Naive B cell (primary cell): ENCODE data around the gene SERPINA5. TPM values are rescaled to one million over a fixed set of nuclear protein-coding genes. Genes with fewer than 3 reads are reported as not detected.

ENCODE experiments used
- ATAC-seq, 2 donors: fragments of 150-1000 bp; cut with Tn5 transposase; 2 replicates each; pipeline ENCODE4 v1.10.0; 2021; ENCODE audit warnings: low read depth in 2 of 2, mild to moderate bottlenecking in 2 of 2, moderate library complexity in 2 of 2
- DNase-seq: peaks from one replicate; pipeline ENCODE4 v3.0.0; 2022
- H3K27ac Mint-ChIP-seq, 6 donors: one replicate each; pipeline ENCODE4 v1.8.0; 2020 to 2022; ENCODE audit warnings: mild to moderate bottlenecking in 6 of 6, mixed read lengths in 6 of 6, moderate library complexity in 5 of 6, inconsistent platforms in 2 of 6
- H3K27me3 Mint-ChIP-seq, 3 donors: one replicate each; pipeline ENCODE4 v1.8.0; 2021 to 2022; ENCODE audit warnings: mixed read lengths in 3 of 3, mild to moderate bottlenecking in 1 of 3
- H3K36me3 Mint-ChIP-seq, 2 donors: one replicate each; pipeline ENCODE4 v1.8.0; 2020 to 2022; ENCODE audit warnings: mixed read lengths in 2 of 2, inconsistent platforms in 1 of 2, mild to moderate bottlenecking in 1 of 2
- H3K4me1 Mint-ChIP-seq, 3 donors: one replicate each; pipeline ENCODE4 v1.8.0; 2020 to 2022; ENCODE audit warnings: mixed read lengths in 3 of 3, inconsistent platforms in 1 of 3, mild to moderate bottlenecking in 1 of 3, moderate library complexity in 1 of 3
- H3K4me3 Mint-ChIP-seq, 8 donors: one replicate each; pipeline ENCODE4 v1.8.0; 2020 to 2022; ENCODE audit warnings: mild to moderate bottlenecking in 8 of 8, mixed read lengths in 8 of 8, moderate library complexity in 8 of 8, inconsistent platforms in 2 of 8
- H3K9me3 Mint-ChIP-seq, 7 donors: one replicate each; pipeline ENCODE4 v1.8.0; 2020 to 2022; ENCODE audit warnings: mixed read lengths in 7 of 7, mild to moderate bottlenecking in 5 of 7, inconsistent platforms in 2 of 7, moderate library complexity in 1 of 7
- polyA plus RNA-seq, 6 donors: library from polyadenylated mRNA; unstranded; fragments of 300-500 nt; fragmentation: Illumina TruSeq; gene quantifications; one replicate each; pipeline ENCODE4 v1.2.3, GENCODE V29; 2021; ENCODE audit warnings: low read depth in 6 of 6

SERPINA5 gene
- polyA plus RNA-seq, 6 donors from 2014 or later: not detected

DNA sequence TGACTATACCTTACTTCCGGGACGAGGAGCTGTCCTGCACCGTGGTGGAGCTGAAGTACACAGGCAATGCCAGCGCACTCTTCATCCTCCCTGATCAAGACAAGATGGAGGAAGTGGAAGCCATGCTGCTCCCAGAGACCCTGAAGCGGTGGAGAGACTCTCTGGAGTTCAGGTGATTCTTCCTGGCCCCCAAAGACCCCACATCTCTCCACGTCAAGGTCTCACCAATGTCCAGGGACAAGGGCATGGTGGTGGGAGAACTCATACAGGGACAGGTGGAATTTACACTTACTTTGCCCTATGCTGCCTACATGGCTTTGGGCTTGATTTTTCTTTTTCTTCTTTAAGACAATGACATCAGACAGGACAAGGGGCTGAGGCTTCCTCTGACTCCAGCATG is 38.1 kb downstream of the SERPINA5 start:
- Mint-ChIP-seq H3K4me3 (no peak overlapping the region), H3K36me3 (peaks cover 0 to 24% of the 10 kb centered on the region in 2 donors), H3K4me1 (no peaks in the 10 kb centered on the region), H3K27ac (no peak overlapping the region), H3K27me3 (peaks cover 0 to 11% (median 4%) of the 10 kb centered on the region in 3 donors), H3K9me3 (peaks cover 10 to 35% (median 23%) of the 10 kb centered on the region in 7 donors)
- no peak for ATAC-seq
- DNase-seq: no peak

DNA sequence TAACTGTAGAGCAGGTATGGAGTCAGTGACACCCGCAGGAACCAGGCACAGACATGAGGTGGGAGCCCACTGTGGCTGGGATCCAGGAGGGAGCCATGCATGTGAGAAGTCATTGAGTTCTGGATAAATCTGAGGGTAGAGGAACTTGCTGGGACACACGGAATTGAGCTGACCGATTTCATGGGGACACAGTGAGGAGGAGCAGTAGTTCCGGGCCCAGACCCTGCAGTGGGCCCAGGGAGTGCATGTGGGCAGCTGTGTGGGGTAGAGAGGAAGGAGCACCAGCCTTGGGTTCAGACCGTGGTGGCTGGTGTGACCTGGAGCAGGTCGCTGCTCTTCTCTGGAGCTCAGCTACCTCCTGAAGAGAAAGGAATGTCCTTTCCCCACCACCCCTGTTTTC is 39.4 kb downstream of the SERPINA5 start:
- no peak for ATAC-seq
- peaks cover 0 to 24% of the 10 kb centered on the region in 2 donors for H3K36me3 Mint-ChIP-seq

DNA sequence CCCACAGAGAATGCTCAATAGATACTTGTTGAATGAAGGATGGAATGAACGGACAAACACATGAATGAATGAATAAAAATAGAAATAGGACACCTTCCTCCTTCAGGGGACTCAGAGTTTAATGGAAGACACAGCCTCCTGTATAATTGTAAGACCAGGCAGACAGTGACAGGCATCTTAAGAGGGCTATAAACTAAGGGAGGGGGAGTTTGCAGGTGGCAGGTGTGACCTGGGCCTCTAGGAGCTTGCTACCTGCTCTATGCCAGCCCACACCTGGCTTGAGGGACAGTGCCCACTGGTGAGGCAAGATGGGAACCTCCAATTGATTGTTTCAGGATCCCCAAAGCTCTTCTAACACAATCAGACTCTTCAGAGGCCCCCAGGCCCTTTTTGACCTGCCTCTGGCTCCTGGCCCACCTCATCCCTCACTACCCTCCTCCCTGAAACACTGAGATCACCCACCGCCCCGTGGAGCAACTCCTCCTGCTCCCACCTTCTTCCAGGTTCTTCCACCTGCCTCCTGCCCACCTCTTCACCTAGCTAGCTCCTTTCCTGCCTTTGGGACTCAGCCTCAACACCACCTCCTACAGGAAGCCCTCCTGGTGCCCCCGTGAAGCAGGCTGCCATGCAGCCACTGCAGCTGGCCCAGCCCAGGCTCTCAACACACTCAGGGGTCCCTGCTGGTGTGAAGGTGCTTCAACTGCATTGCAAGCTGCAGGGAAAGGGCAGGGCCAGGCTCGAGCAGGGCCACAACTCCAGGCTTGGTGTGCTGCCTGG is 40.3 kb downstream of the SERPINA5 start:
- no peak for DNase-seq
- peaks cover 10 to 32% (median 22%) of the 10 kb centered on the region in 7 donors for H3K9me3 Mint-ChIP-seq
- peaks cover 0 to 11% (median 4%) of the 10 kb centered on the region in 3 donors for H3K27me3 Mint-ChIP-seq
- H3K27ac Mint-ChIP-seq: no peak overlapping the region
- no peaks in the 10 kb centered on the region for H3K4me1 Mint-ChIP-seq
- H3K4me3 Mint-ChIP-seq: no peak overlapping the region
- ATAC-seq: no peak
- H3K36me3 Mint-ChIP-seq: peaks cover 0 to 24% of the 10 kb centered on the region in 2 donors

More for the DNA sequence above, 39.4 kb downstream of the SERPINA5 start:
- DNase-seq: no peak
- H3K9me3 Mint-ChIP-seq: peaks cover 10 to 35% (median 23%) of the 10 kb centered on the region in 7 donors
- no peak overlapping the region for H3K27ac Mint-ChIP-seq
- H3K4me3 Mint-ChIP-seq: no peak overlapping the region
- peaks cover 0 to 11% (median 4%) of the 10 kb centered on the region in 3 donors for H3K27me3 Mint-ChIP-seq
- no peaks in the 10 kb centered on the region for H3K4me1 Mint-ChIP-seq

DNA sequence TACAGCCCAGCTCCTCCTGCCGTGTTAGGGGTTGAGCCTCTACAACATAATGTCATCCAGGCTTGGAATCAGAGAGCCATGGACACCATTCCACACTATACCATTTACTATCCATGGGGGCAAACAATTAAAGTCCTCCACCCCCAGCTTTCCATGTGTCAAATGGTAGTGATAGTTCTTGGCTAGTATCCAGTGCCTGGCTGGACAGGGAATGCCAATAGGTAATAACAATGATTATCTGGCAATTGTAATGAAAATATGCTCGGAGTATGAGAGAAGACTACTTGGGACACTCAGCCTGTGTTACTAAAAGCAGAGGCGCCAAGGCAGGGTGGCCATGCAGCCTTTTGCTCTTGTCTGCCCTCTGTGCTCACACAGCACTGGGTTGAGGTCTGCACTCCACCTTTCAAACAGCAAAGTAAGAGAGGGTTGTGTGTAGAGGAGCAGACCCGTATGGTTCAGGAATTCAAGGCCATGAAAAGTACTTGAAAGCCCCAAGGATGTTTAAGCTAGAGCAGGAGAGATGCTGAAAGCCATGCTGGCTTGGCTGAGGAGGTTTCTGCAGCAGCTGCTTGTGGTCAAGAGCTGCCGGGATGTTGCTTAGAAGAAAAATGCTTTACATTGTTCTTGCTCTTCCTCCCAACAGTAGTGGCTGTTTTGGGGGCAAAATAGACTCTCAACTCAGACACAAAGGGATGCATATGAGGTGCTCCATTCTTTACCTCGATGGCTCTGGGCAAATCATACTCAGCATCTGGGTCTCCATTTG is 41.6 kb downstream of the SERPINA5 start:
- H3K9me3 Mint-ChIP-seq: peaks cover 8 to 20% (median 14%) of the 10 kb centered on the region in 7 donors
- no peak for ATAC-seq
- H3K4me3 Mint-ChIP-seq: no peak overlapping the region
- DNase-seq: no peak
- no peaks in the 10 kb centered on the region for H3K4me1 Mint-ChIP-seq
- H3K36me3 Mint-ChIP-seq: peaks cover 0 to 24% of the 10 kb centered on the region in 2 donors
- H3K27ac Mint-ChIP-seq: no peak overlapping the region
- peaks cover 0 to 16% (median 4%) of the 10 kb centered on the region in 3 donors for H3K27me3 Mint-ChIP-seq

DNA sequence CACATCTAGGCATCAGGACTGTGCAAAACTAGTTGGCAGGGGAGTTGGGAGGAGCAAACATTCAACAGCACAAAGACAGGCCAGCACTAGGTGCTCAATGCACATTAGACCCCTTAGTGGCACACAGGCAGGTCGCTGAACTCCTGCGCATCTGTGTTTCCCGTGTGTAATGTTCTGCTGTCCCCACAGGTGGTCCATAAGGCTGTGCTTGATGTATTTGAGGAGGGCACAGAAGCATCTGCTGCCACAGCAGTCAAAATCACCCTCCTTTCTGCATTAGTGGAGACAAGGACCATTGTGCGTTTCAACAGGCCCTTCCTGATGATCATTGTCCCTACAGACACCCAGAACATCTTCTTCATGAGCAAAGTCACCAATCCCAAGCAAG is 42.2 kb downstream of the SERPINA5 start:
- peaks cover 8 to 18% (median 14%) of the 10 kb centered on the region in 7 donors for H3K9me3 Mint-ChIP-seq
- no peaks in the 10 kb centered on the region for H3K4me1 Mint-ChIP-seq
- H3K36me3 Mint-ChIP-seq: peaks cover 0 to 21% of the 10 kb centered on the region in 2 donors
- peaks cover 0 to 16% (median 4%) of the 10 kb centered on the region in 3 donors for H3K27me3 Mint-ChIP-seq
- H3K27ac Mint-ChIP-seq: no peak overlapping the region
- no peak for DNase-seq
- no peak overlapping the region for H3K4me3 Mint-ChIP-seq
- ATAC-seq: no peak

DNA sequence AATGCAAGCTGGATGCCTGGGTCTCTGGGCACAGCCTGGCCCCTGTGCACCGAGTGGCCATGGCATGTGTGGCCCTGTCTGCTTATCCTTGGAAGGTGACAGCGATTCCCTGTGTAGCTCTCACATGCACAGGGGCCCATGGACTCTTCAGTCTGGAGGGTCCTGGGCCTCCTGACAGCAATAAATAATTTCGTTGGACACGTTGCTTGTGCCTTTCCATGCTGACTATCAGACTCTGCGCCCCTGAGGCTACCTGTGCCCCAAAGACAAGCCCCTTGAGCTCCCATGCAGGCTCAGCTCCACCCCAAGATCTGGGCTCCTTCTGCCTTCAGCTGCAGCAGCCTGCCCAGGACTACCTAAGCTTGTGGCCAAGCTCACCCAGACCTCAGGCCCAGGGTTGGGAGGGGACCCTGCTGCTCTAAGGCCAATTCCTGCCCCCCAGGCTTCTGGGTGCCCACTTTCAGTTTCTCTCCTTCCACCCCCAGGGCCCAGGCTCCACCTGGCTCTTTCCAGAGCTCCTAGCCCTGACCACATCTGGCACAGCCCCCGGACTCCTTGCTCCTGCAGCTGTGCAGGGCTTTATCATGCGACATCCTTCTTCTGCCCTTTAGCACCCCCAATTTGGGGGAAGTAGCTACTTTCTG is 42.8 kb downstream of the SERPINA5 start:
- H3K4me1 Mint-ChIP-seq: no peaks in the 10 kb centered on the region
- H3K27ac Mint-ChIP-seq: no peak overlapping the region
- peaks cover 0 to 15% of the 10 kb centered on the region in 2 donors for H3K36me3 Mint-ChIP-seq
- DNase-seq: no peak
- ATAC-seq: no peak
- peaks cover 1 to 20% (median 4%) of the 10 kb centered on the region in 3 donors for H3K27me3 Mint-ChIP-seq
- H3K4me3 Mint-ChIP-seq: no peak overlapping the region
- peaks cover 3 to 15% (median 9%) of the 10 kb centered on the region in 7 donors for H3K9me3 Mint-ChIP-seq

DNA sequence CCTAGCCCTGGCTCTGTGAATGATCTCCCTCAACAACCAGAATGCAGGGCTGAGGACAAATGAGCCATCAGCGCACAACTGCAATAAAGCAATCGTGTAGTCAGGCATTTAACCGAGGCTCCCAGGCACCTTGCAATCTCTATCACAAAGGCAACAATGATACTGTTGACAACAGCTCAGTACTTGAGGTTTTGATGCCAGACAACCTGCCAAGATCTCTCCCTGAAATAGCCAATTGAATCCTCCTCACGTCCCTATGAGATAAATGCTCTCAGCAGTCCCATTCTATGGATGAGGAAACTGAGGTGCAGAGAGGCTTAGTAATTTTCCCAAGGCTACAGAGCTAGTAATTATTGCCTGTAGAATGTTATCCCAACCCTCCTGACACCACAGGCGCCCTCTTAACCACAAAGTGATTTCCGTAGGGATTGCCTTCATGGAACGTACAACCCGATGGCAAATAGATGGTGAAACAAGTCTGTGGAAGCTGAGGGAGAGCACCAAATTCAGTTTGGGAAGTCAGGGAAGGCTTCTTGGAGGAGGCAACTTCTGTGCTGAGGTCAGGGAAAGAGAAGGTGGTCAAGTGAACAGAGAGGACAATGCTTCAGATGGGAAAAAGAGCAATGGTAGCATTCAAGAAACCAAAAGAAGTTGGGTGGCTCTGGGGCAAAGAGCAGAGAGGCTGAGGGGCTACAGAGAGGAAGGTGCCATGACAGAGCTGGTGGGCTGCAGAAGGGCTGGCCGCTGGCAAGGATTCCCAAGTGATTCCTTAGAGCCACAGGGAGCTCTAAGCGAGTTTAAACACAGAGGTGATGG is 43.5 kb downstream of the SERPINA5 start:
- Mint-ChIP-seq H3K4me1 (no peaks in the 10 kb centered on the region), H3K9me3 (peaks cover 0 to 14% (median 2%) of the 10 kb centered on the region in 7 donors), H3K27me3 (peaks cover 4 to 23% (median 6%) of the 10 kb centered on the region in 3 donors), H3K27ac (no peak overlapping the region), H3K4me3 (no peak overlapping the region), H3K36me3 (peaks cover 0 to 8% of the 10 kb centered on the region in 2 donors)
- DNase-seq (no peak), ATAC-seq (no peak)

DNA sequence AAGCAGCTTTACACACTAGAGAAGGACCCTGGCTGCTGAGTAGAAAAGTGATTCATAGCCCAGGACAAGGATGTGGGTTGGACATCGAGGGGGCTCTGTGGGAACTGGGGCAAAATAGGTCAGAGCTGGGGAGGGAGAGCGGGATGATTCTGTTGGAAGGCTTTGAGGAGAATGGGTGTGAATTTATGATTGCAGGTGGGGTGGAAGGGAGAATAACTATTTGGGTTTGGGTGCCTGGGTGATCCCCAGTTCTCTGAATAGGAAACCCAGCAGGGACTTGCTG is 44.1 kb downstream of the SERPINA5 start:
- no peak for DNase-seq
- H3K27me3 Mint-ChIP-seq: peaks cover 0 to 17% (median 6%) of the 10 kb centered on the region in 3 donors

DNA sequence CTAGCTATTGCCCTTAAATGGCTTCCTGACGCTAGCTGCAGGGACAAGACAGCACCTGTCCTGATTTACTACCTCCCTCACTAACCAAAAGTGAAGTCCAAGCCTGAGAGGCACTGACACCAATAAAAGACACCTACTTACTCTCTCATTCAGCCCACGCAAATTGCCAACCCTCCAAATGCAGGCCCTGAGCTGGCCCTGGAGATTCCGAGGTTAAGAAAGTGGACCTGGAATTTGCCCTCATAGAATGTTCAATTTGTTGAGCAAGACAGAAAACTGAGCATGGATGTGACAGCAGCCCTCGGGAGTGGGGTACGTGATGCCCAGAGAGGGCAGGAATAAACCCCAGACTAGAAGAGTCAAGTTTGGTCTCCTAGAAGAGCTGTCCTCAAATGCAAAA is 47.4 kb downstream of the SERPINA5 start:
- Mint-ChIP-seq H3K27me3 (peaks cover 0 to 14% (median 6%) of the 10 kb centered on the region in 3 donors), H3K9me3 (peaks cover 0 to 9% (median 0%) of the 10 kb centered on the region in 7 donors), H3K27ac (no peak overlapping the region), H3K36me3 (no peaks in the 10 kb centered on the region), H3K4me1 (no peaks in the 10 kb centered on the region), H3K4me3 (no peak overlapping the region)
- no peak for DNase-seq
- no peak for ATAC-seq

More for the DNA sequence above, 44.1 kb downstream of the SERPINA5 start:
- Mint-ChIP-seq H3K4me1 (no peaks in the 10 kb centered on the region), H3K9me3 (peaks cover 0 to 9% (median under 1%) of the 10 kb centered on the region in 7 donors), H3K4me3 (no peak overlapping the region), H3K36me3 (peaks cover 0 to 3% of the 10 kb centered on the region in 2 donors), H3K27ac (no peak overlapping the region)
- no peak for ATAC-seq

DNA sequence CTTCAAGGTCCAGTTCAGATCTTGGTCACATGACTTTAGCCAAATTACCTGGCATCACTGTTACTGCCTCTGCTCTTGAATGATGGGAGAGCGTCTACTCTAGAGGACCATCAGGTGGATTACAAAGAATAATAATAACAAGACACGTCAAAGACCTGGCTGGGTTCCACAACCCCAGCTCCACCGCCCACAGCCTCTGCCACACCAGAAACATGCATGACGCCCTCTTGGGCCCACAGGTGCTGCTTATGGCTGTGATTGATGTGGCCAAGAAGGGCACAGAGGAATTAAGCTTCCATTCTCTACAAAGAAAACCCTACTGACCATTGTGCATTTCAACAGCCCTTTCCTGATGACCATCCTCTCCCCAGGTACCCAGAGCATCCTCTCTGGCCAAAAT is 49.2 kb downstream of the SERPINA5 start:
- no peak overlapping the region for H3K4me3 Mint-ChIP-seq
- peaks cover 5 to 14% (median 6%) of the 10 kb centered on the region in 3 donors for H3K27me3 Mint-ChIP-seq

DNA sequence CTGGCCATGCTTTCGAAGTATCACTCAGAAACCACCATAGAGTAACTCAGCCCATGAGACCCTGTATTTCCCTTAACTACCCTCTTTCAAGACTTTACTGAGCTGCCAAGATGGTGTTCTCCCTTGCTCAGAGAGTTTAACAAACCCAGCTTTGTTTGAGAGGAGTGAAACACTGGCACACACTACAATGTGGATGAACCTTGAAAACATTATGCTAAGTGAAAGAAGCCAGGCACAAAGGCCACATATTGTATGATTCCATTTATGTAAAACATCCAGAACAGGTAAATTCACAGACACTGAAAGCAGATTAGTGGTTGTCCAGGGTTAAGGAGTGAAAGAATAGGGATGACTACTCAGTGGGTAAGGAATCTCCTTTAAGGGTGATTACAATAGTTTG is 49.8 kb downstream of the SERPINA5 start:
- ATAC-seq (no peak), DNase-seq (no peak)
- Mint-ChIP-seq H3K27ac (no peak overlapping the region), H3K4me1 (no peaks in the 10 kb centered on the region), H3K4me3 (no peak overlapping the region), H3K9me3 (peaks cover 0 to 9% (median 0%) of the 10 kb centered on the region in 7 donors), H3K27me3 (peaks cover 5 to 14% (median 6%) of the 10 kb centered on the region in 3 donors), H3K36me3 (no peaks in the 10 kb centered on the region)

More for the DNA sequence above, 49.2 kb downstream of the SERPINA5 start:
- Mint-ChIP-seq H3K9me3 (peaks cover 0 to 9% (median 0%) of the 10 kb centered on the region in 7 donors), H3K36me3 (no peaks in the 10 kb centered on the region), H3K4me1 (no peaks in the 10 kb centered on the region), H3K27ac (no peak overlapping the region)
- ATAC-seq: no peak
- DNase-seq: no peak

DNA sequence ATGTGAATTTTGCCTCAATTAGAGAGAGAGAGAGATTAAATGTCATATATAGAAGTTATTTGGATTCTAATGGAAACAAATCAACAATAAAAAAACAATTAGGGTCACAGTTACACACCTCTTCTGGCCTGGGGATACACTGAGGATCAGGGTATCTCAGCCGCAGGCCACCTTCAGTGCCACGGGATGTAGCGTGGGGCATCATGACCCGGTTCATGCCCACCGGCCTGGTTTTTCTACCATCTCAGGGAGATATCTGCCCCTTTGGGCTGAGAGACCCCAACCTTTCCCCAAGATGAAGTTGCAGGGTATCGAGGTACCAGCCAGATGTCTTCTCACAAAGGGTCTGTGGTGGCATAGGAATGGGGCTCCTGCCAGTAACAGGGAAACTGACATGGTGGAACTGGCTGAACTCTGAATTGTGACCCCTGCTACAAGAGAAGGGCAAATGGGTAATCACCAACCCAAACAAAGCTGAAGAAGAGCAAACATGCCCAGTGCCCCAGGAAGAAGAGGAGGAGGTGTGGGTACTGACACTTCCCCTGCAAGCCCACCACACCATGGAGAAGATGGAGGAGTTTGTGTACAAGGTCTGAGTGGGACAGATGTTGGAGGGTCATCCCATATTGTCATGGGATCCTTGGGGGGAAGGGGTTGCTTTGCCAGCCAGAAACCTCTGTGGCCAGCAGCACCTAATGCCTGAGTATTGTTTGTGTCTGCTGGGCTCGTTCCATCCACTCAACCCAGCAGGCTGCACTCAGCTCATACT is 50.5 kb downstream of the SERPINA5 start:
- H3K36me3 Mint-ChIP-seq: no peaks in the 10 kb centered on the region

More for the DNA sequence above, 50.5 kb downstream of the SERPINA5 start:
- no peaks in the 10 kb centered on the region for H3K4me1 Mint-ChIP-seq
- peaks cover 0 to 9% (median 0%) of the 10 kb centered on the region in 7 donors for H3K9me3 Mint-ChIP-seq
- peaks cover 5 to 14% (median 6%) of the 10 kb centered on the region in 3 donors for H3K27me3 Mint-ChIP-seq
- no peak for DNase-seq
- H3K27ac Mint-ChIP-seq: no peak overlapping the region
- no peak for ATAC-seq
- H3K4me3 Mint-ChIP-seq: no peak overlapping the region
